K562 (cell line): ENCODE measurements around the gene HOXD4. TPM values are rescaled to one million over a fixed set of nuclear protein-coding genes. Genes with fewer than 3 reads are reported as not detected.
A peak's percentile ranks its signal among the peaks of the same experiment; 100 is the strongest.

Experiments
- ARID2 ChIP-seq: fragments of 450-650 bp; IDR thresholded peaks from 2 replicates; pipeline ENCODE4 v1.6.1; 2017; ENCODE audit warnings: antibody characterized with exemption, mild to moderate bottlenecking
- BACH1 ChIP-seq: fragments of 200-800 bp; sonication (Bioruptor generic); IDR thresholded peaks from 2 replicates; pipeline ENCODE4 v1.6.1; 2016; ENCODE audit warnings: missing genetic modification characterization, missing compliant biosample characterization
- CBX5 ChIP-seq: IDR thresholded peaks from 2 replicates; pipeline ENCODE4 v1.6.1; 2014; ENCODE audit warnings: low read depth, borderline replicate concordance
- CREB1 ChIP-seq, 2 experiments: sonication (generic) in 1 of 2; formaldehyde crosslinking in 1 of 2; IDR thresholded peaks; 2 replicates each; pipeline versions ENCODE4 v1.6.1 to v1.8.0; 2012 to 2022; ENCODE audit warnings: inconsistent platforms in 1 of 2, mild to moderate bottlenecking in 1 of 2, missing genetic modification reagents in 1 of 2, moderate library complexity in 1 of 2
- CREBBP ChIP-seq: IDR thresholded peaks from one replicate; pipeline ENCODE4 v1.6.1; 2012; ENCODE audit warnings: low read depth, mild to moderate bottlenecking, control low read depth, inconsistent platforms, low read length
- ELF4 ChIP-seq: fragments of 450-650 bp; formaldehyde crosslinking; IDR thresholded peaks from 2 replicates; pipeline ENCODE4 v1.4.0; 2022; ENCODE audit warnings: missing genetic modification characterization
- FOXJ3 ChIP-seq: sonication (generic); formaldehyde crosslinking; IDR thresholded peaks from 2 replicates; pipeline ENCODE4 v1.4.0; 2020; ENCODE audit warnings: mild to moderate bottlenecking, missing genetic modification reagents
- GABPB1 ChIP-seq: sonication (generic); formaldehyde crosslinking; IDR thresholded peaks from 2 replicates; pipeline ENCODE4 v1.8.0; 2022; ENCODE audit warnings: mild to moderate bottlenecking, missing genetic modification reagents
- HLTF ChIP-seq: fragments of 450-650 bp; IDR thresholded peaks from 2 replicates; pipeline ENCODE4 v1.6.1; 2016
- HNRNPH1 ChIP-seq: fragments of 200-400 bp; formaldehyde crosslinking; optimal IDR thresholded peaks from 2 replicates; pipeline ENCODE3; 2017; ENCODE audit warnings: low read depth, mild to moderate bottlenecking, low read length, moderate library complexity
- HOXB6 ChIP-seq: fragments of 250-450 bp; sonication (Bioruptor Pico); IDR thresholded peaks from 2 replicates; pipeline ENCODE4 v1.5.1; 2022; ENCODE audit warnings: mild to moderate bottlenecking, borderline replicate concordance
- MYC ChIP-seq, 2 experiments: fragments of 250-450 bp in 1 of 2; sonication (Bioruptor Pico) in 1 of 2; IDR thresholded peaks; 2 replicates each; pipeline versions ENCODE4 v1.5.1 to v1.6.1; 2012 to 2021; ENCODE audit warnings: low read depth in 2 of 2, borderline replicate concordance in 1 of 2, improper control_type of control experiment in 1 of 2, low read length in 1 of 2, mild to moderate bottlenecking in 1 of 2, moderate library complexity in 1 of 2
- NBN ChIP-seq: fragments of 450-650 bp; IDR thresholded peaks from 2 replicates; pipeline ENCODE4 v1.6.1; 2016; ENCODE audit warnings: low read depth, mild to moderate bottlenecking
- NR3C1 ChIP-seq: sonication (generic); formaldehyde crosslinking; IDR thresholded peaks from 2 replicates; pipeline ENCODE4 v1.8.1; 2022; ENCODE audit warnings: missing genetic modification reagents
- PRPF4 ChIP-seq: fragments of 200-400 bp; formaldehyde crosslinking; IDR thresholded peaks from one replicate; pipeline ENCODE4 v1.6.1; 2017; ENCODE audit warnings: low read length, low read depth, mild to moderate bottlenecking; ENCODE audit not compliant: insufficient read depth, poor library complexity, severe bottlenecking
- SREBF2 ChIP-seq: sonication (generic); formaldehyde crosslinking; IDR thresholded peaks from 2 replicates; pipeline ENCODE4 v1.4.0; 2020; ENCODE audit warnings: mild to moderate bottlenecking, missing genetic modification reagents
- TAF15 ChIP-seq: fragments of 200-400 bp; formaldehyde crosslinking; IDR thresholded peaks from 2 replicates; pipeline ENCODE4 v1.6.1; 2017; ENCODE audit warnings: mild to moderate bottlenecking, low read depth, low read length, moderate library complexity
- U2AF1 ChIP-seq: fragments of 200-400 bp; formaldehyde crosslinking; optimal IDR thresholded peaks from 2 replicates; pipeline ENCODE3; 2017; ENCODE audit warnings: mild to moderate bottlenecking, low read depth, low read length, moderate library complexity
- ZBTB1 ChIP-seq: sonication (generic); formaldehyde crosslinking; IDR thresholded peaks from 2 replicates; pipeline ENCODE4 v1.8.1; 2023; ENCODE audit warnings: missing genetic modification reagents, low read depth, mild to moderate bottlenecking, borderline replicate concordance
- ZNF133 ChIP-seq: fragments of 250-450 bp; sonication (Bioruptor Pico); IDR thresholded peaks from 2 replicates; pipeline ENCODE4 v1.4.0; 2020; ENCODE audit warnings: mild to moderate bottlenecking
- polyA plus RNA-seq, 8 experiments: library from polyadenylated mRNA; depleted of rRNA in 4 of 8; stranded (reverse) in 5 of 8; unstranded in 3 of 8; fragments of >200 nt; fragmentation: Nextera tagmentation in 2 of 8; fragmentation: Illumina TruSeq in 1 of 8; extraction: Ambion mirVana in 2 of 8; extraction: Trizol in 1 of 8; gene quantifications; 2 replicates each; pipeline versions ENCODE4 v1.2.1 to v1.2.3, GENCODE V29; 2011 to 2014; ENCODE audit warnings: inconsistent platforms in 1 of 8, missing spikeins in 1 of 8
- total RNA-seq, 7 experiments: library from RNA; depleted of rRNA in 6 of 7; stranded (reverse); fragments of >200 nt in 6 of 7; fragmentation: Illumina TruSeq in 2 of 7; extraction: Trizol in 2 of 7; gene quantifications; 2 replicates each; pipeline versions ENCODE4 v1.2.1 to v1.2.3, GENCODE V29; 2011 to 2021; ENCODE audit warnings: low replicate concordance in 1 of 7
- TF ChIP-seq, protein P1 (sequence below): IDR thresholded peaks from 3 replicates; pipeline ENCODE4 v1.6.1; 2011; ENCODE audit warnings: borderline replicate concordance, mild to moderate bottlenecking; ENCODE audit not compliant: insufficient read length, insufficient read depth
- TF ChIP-seq, protein P2 (sequence below): fragments of 450-650 bp; formaldehyde crosslinking; IDR thresholded peaks from 2 replicates; pipeline ENCODE4 v1.4.0; 2020; ENCODE audit warnings: mild to moderate bottlenecking, moderate library complexity

The HOXD4 gene
- total and polyA plus RNA-seq, 9 of the 15 experiments (the other 6 are each of a cell fraction or from before 2014, with no cell fraction given): not detected

DNA sequence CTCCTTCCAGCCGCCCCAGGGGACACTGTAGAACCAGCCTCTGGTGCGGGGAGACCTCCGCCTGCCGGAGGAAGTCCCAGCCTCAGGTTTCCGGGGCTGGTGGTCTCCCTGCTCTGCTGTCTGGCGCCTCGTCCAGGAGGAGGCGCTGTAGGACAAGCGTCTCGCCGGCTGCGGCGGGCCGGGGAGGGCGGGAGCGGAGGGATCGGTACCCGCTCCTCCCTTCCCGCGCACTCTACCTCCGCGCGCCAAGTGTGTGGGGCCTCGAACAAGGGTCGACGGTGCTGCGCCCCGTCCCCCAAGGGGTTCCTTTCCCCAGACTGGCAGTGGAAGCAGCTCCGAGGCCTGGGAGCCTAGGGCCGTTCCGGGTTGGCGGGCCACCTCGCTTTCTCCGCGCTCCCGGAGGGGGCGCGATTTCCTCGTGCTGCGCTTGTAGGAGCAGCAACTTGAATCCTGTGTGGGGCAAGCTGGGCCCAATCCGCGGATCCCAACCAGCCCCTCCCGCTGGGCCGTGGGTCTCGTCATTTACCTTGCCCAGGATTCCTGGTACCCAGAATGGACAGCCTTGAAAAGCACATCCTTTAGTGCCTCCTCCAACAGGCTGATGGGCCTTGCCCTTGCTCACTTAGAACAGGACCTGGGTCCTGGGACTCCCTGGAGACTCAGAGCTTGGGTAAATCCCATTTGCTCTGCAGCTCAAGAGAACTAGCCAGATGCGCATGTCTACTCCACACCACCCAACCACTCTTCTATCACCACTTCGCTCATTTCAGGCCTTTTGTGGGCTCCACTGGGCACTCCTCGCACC is 10.6 kb upstream of the HOXD4 start (continued):
- 0 out of 2 replicates have a peak, but pooled peaks have one; percentile 30 for TF ChIP-seq MYC (IDR thresholded peaks at IDR 0.05; ENCODE audit: low read depth, low read length)
- no peak for TF ChIP-seq MYC (CRISPR knock-in tag; IDR thresholded peaks at IDR 0.05; ENCODE audit: borderline replicate concordance, low read depth)
- TF ChIP-seq, protein P1, sequence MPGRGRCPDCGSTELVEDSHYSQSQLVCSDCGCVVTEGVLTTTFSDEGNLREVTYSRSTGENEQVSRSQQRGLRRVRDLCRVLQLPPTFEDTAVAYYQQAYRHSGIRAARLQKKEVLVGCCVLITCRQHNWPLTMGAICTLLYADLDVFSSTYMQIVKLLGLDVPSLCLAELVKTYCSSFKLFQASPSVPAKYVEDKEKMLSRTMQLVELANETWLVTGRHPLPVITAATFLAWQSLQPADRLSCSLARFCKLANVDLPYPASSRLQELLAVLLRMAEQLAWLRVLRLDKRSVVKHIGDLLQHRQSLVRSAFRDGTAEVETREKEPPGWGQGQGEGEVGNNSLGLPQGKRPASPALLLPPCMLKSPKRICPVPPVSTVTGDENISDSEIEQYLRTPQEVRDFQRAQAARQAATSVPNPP: no peak
- TF ChIP-seq ZNF133 (CRISPR knock-in tag): no peak
- no peak for TF ChIP-seq ELF4
- TF ChIP-seq HOXB6 (CRISPR knock-in tag): no peak
- peak; percentile 92 for TF ChIP-seq ARID2
- TF ChIP-seq ZBTB1 (CRISPR knock-in tag): no peak
- no peak for TF ChIP-seq SREBF2 (CRISPR knock-in tag)
- TF ChIP-seq PRPF4: no peak
- TF ChIP-seq CREBBP: no peak
- TF ChIP-seq HLTF: peak; percentile 74
- TF ChIP-seq HNRNPH1: no peak
- TF ChIP-seq NBN: no peak
- TF ChIP-seq, protein P2, sequence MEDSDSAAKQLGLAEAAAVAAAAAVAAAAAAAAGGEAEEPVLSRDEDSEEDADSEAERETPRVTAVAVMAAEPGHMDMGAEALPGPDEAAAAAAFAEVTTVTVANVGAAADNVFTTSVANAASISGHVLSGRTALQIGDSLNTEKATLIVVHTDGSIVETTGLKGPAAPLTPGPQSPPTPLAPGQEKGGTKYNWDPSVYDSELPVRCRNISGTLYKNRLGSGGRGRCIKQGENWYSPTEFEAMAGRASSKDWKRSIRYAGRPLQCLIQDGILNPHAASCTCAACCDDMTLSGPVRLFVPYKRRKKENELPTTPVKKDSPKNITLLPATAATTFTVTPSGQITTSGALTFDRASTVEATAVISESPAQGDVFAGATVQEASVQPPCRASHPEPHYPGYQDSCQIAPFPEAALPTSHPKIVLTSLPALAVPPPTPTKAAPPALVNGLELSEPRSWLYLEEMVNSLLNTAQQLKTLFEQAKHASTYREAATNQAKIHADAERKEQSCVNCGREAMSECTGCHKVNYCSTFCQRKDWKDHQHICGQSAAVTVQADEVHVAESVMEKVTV (CRISPR knock-in tag): peak; percentile 94
- TF ChIP-seq BACH1 (tag): no peak
- no peak for TF ChIP-seq CREB1 (IDR thresholded peaks at IDR 0.05)
- no peak for TF ChIP-seq CREB1 (CRISPR knock-in tag; IDR thresholded peaks at IDR 0.05)
- TF ChIP-seq CBX5: no peak
- no peak for TF ChIP-seq TAF15
- TF ChIP-seq U2AF1: no peak
- 0 out of 2 replicates have a peak, but pooled peaks have one; percentile 39 for TF ChIP-seq GABPB1 (CRISPR knock-in tag)
- TF ChIP-seq NR3C1 (CRISPR knock-in tag): no peak
- no peak for TF ChIP-seq FOXJ3 (CRISPR knock-in tag)
